GM23338 (cell line): ENCODE results near the gene DUS2. TPM values are rescaled to one million over a fixed set of nuclear protein-coding genes. Genes with fewer than 3 reads are reported as not detected.

Source experiments
- ATAC-seq: fragments of 200-7000 bp; cut with Tn5 transposase; 3 replicates; pipeline ENCODE4 v1.9.1; 2020
- DNase-seq: peaks from one replicate; pipeline ENCODE4 v3.0.0-alpha.2; 2015; ENCODE audit warnings: low spot score
- H2AFZ ChIP-seq: fragments of 200-600 bp; sonication (generic); 2 replicates; pipeline ENCODE4 v1.8.0; 2016; ENCODE audit warnings: antibody characterized with exemption, mild to moderate bottlenecking, moderate library complexity
- H3F3A ChIP-seq: fragments of 200-600 bp; sonication (generic); replicated peaks from 2 replicates; pipeline ENCODE4 v1.8.0; 2017; ENCODE audit warnings: antibody characterized with exemption, mixed run types, low read depth
- H3K27ac ChIP-seq: fragments of 200-600 bp; sonication (generic); 2 replicates; pipeline ENCODE4 v1.6.1; 2016; ENCODE audit warnings: low read depth
- H3K27me3 ChIP-seq: fragments of 200-600 bp; sonication (generic); 2 replicates; pipeline ENCODE4 v1.8.0; 2016; ENCODE audit warnings: mild to moderate bottlenecking, mixed run types, moderate library complexity; ENCODE audit not compliant: insufficient read depth
- H3K36me3 ChIP-seq: fragments of 200-600 bp; sonication (generic); 2 replicates; pipeline ENCODE4 v1.8.0; 2016; ENCODE audit warnings: mild to moderate bottlenecking; ENCODE audit not compliant: insufficient read depth
- H3K4me1 ChIP-seq: fragments of 200-600 bp; sonication (generic); 2 replicates; pipeline ENCODE4 v1.8.0; 2016; ENCODE audit warnings: mild to moderate bottlenecking, moderate library complexity; ENCODE audit not compliant: insufficient read depth
- H3K4me2 ChIP-seq: fragments of 200-600 bp; sonication (generic); 2 replicates; pipeline ENCODE4 v1.7.1; 2017; ENCODE audit warnings: mixed run types
- H3K4me3 ChIP-seq: fragments of 200-600 bp; sonication (generic); 2 replicates; pipeline ENCODE4 v1.6.1; 2016; ENCODE audit warnings: mixed run types
- H3K79me2 ChIP-seq: fragments of 200-600 bp; sonication (generic); replicated peaks from 2 replicates; pipeline ENCODE4 v1.8.0; 2017; ENCODE audit warnings: mild to moderate bottlenecking; ENCODE audit not compliant: insufficient read depth
- H3K9me2 ChIP-seq: fragments of 200-600 bp; sonication (generic); 2 replicates; pipeline ENCODE4 v1.8.0; 2017; ENCODE audit not compliant: insufficient read depth
- H4K20me1 ChIP-seq: fragments of 200-600 bp; sonication (generic); replicated peaks from 2 replicates; pipeline ENCODE4 v1.8.0; 2017; ENCODE audit warnings: mild to moderate bottlenecking; ENCODE audit not compliant: insufficient read depth
- H3K27ac Mint-ChIP-seq: 2 replicates; pipeline ENCODE4 v1.8.0; 2020; ENCODE audit warnings: inconsistent platforms, mild to moderate bottlenecking, moderate library complexity, mixed read lengths
- H3K27me3 Mint-ChIP-seq: 3 replicates; pipeline ENCODE4 v1.8.0; 2022; ENCODE audit warnings: low read depth, mild to moderate bottlenecking, moderate library complexity, mixed read lengths, inconsistent platforms; ENCODE audit not compliant: insufficient read depth, poor library complexity
- H3K36me3 Mint-ChIP-seq: 3 replicates; pipeline ENCODE4 v1.8.0; 2021; ENCODE audit warnings: low read depth, mild to moderate bottlenecking, inconsistent platforms, moderate library complexity, mixed read lengths
- H3K4me1 Mint-ChIP-seq: 3 replicates; pipeline ENCODE4 v1.8.0; 2020; ENCODE audit warnings: mild to moderate bottlenecking, inconsistent platforms, mixed read lengths
- H3K4me3 Mint-ChIP-seq: 3 replicates; pipeline ENCODE4 v1.8.0; 2021; ENCODE audit warnings: moderate library complexity, mild to moderate bottlenecking, inconsistent platforms, mixed read lengths
- H3K9me3 Mint-ChIP-seq: 3 replicates; pipeline ENCODE4 v1.8.0; 2020; ENCODE audit warnings: moderate library complexity, mild to moderate bottlenecking, inconsistent platforms, mixed read lengths
- CREB1 ChIP-seq: fragments of 250-450 bp; sonication (Bioruptor Pico); IDR thresholded peaks from 2 replicates; pipeline ENCODE4 v1.5.0; 2020; ENCODE audit warnings: low read depth, mild to moderate bottlenecking, moderate library complexity
- CTCF ChIP-seq, 2 experiments: fragments of 200-600 bp in 1 of 2; sonication (generic) in 1 of 2; conservative IDR thresholded peaks; 2 replicates each; pipeline versions ENCODE4 v1.5.1 to v1.6.1; 2016 to 2017; ENCODE audit warnings: antibody characterized with exemption in 2 of 2, low read depth in 2 of 2, mild to moderate bottlenecking in 2 of 2, moderate library complexity in 1 of 2
- EZH2 ChIP-seq: fragments of 200-600 bp; sonication (generic); IDR thresholded peaks from one replicate; pipeline ENCODE4 v1.8.0; 2017; ENCODE audit warnings: antibody characterized with exemption, mild to moderate bottlenecking, low read depth; ENCODE audit not compliant: unreplicated experiment
- EZH2phosphoT487 ChIP-seq: fragments of 200-600 bp; sonication (generic); IDR thresholded peaks from one replicate; pipeline ENCODE4 v1.8.1; 2018; ENCODE audit warnings: antibody characterized with exemption; ENCODE audit not compliant: unreplicated experiment
- JUNB ChIP-seq: IDR thresholded peaks from one replicate; pipeline ENCODE4 v1.6.1; 2016; ENCODE audit warnings: antibody characterized with exemption; ENCODE audit not compliant: unreplicated experiment
- STAT1 ChIP-seq: IDR thresholded peaks from one replicate; pipeline ENCODE4 v1.6.1; 2016; ENCODE audit warnings: antibody characterized with exemption; ENCODE audit not compliant: unreplicated experiment
- ZNF114 ChIP-seq: fragments of 250-450 bp; sonication (Bioruptor Pico); IDR thresholded peaks from 2 replicates; pipeline ENCODE4 v1.5.0; 2020; ENCODE audit warnings: mild to moderate bottlenecking, moderate library complexity
- ZNF331 ChIP-seq: fragments of 250-450 bp; sonication (Bioruptor Pico); IDR thresholded peaks from 2 replicates; pipeline ENCODE4 v1.5.0; 2020; ENCODE audit warnings: low read depth, mild to moderate bottlenecking, moderate library complexity
- ZNF462 ChIP-seq: fragments of 250-450 bp; sonication (Bioruptor Pico); IDR thresholded peaks from 2 replicates; pipeline ENCODE4 v1.5.0; 2020; ENCODE audit warnings: mild to moderate bottlenecking, moderate library complexity
- polyA plus RNA-seq: library from polyadenylated mRNA; unstranded; fragments of >200 nt; fragmentation: Nextera tagmentation; extraction: Ambion mirVana; gene quantifications from 2 replicates; pipeline ENCODE4 v1.2.1, GENCODE V29; 2016
- total RNA-seq: library from RNA; depleted of rRNA; stranded (reverse); fragments of >200 nt; shearing (Covaris generic); gene quantifications from 2 replicates; pipeline ENCODE4 v1.2.3, GENCODE V29; 2014

DUS2 gene
- total and polyA plus RNA-seq, 2 experiments from 2014 or later, result 13.3 to 26.4 TPM

GRCh38 chr16:68068926-68069325, 45.8 kb downstream of the DUS2 start:
- no peak overlapping the region for H3K4me3 Mint-ChIP-seq
- TF ChIP-seq EZH2, result no peak
- TF ChIP-seq ZNF114 (CRISPR knock-in tag), result no peak
- TF ChIP-seq CREB1 (CRISPR knock-in tag), result no peak
- no peak for TF ChIP-seq EZH2phosphoT487
- no peak for TF ChIP-seq STAT1
- TF ChIP-seq JUNB, result no peak
- TF ChIP-seq ZNF462, result no peak
- no peak for TF ChIP-seq CTCF (conservative IDR thresholded peaks at IDR 0.05; ENCODE audit: low read depth in 2 of 2)
- TF ChIP-seq ZNF331 (CRISPR knock-in tag), result no peak
- Histone ChIP-seq H4K20me1 (peaks cover 4% of the 10 kb centered on the region), H3K4me2 (no peak overlapping the region), H3K4me1 (no peaks in the 10 kb centered on the region), H3K9me2 (no peaks in the 10 kb centered on the region), H3K27me3 (no peaks in the 10 kb centered on the region), H3K79me2 (no peaks in the 10 kb centered on the region), H3K4me3 (no peak overlapping the region), H3K36me3 (no peaks in the 10 kb centered on the region), H3K27ac (no peak overlapping the region), H3F3A (peaks cover 3% of the 10 kb centered on the region; the same call in 1 of the 2 replicates), H2AFZ (no peak overlapping the region)
- no peak for DNase-seq
- no peak overlapping the region for H3K27ac Mint-ChIP-seq
- peaks cover 34% of the 10 kb centered on the region for H3K36me3 Mint-ChIP-seq
- peaks cover 3% of the 10 kb centered on the region; the same call in 2 of the 3 replicates for H3K4me1 Mint-ChIP-seq
- no peak for ATAC-seq
- no peaks in the 10 kb centered on the region; the same call in 2 of the 3 replicates for H3K9me3 Mint-ChIP-seq
- peaks cover 7% of the 10 kb centered on the region for H3K27me3 Mint-ChIP-seq
